Activated CD8-positive, alpha-beta memory T cell treated with anti-CD3 and anti-CD28 coated beads for 48 hours (primary cell): ENCODE data around the gene XCL1.
"Not testable (repeated sequence)": the region's sequence is repeated elsewhere in the genome, so short reads cannot be mapped to it uniquely, and the experiment has no call there.

ENCODE experiments used
- DNase-seq, 3 experiments: peaks; one replicate each; pipeline ENCODE4 v3.0.0-alpha.2; 2020; ENCODE audit warnings: low read depth in 2 of 3, low spot score in 2 of 3

XCL1 gene, protein sequence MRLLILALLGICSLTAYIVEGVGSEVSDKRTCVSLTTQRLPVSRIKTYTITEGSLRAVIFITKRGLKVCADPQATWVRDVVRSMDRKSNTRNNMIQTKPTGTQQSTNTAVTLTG

DNA sequence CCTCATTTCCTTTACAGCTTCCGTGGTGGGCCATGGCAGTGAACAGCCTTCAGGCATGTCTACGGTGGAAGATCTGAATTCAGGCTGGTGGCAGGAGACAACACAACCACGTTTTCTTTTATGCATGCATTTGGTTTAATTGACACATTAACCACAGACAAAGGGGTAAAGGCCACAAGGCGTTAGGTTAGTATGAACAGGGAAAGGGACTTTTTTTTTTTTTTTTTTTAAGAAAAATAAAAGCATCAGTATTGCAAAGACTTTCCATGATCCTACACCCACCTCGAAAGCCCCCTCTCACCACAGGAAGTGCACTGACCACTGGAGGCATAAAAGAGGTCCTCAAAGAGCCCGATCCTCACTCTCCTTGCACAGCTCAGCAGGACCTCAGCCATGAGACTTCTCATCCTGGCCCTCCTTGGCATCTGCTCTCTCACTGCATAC, at the start of gene XCL1:
Gene XCL1, plus strand, starts transcription at position 361 of the 444 bp plus-strand sequence. Its CDS starts 33 bp downstream, at position 394.
- DNase-seq: peak in 2 of 3 experiments; percentile 38 to 54

DNA sequence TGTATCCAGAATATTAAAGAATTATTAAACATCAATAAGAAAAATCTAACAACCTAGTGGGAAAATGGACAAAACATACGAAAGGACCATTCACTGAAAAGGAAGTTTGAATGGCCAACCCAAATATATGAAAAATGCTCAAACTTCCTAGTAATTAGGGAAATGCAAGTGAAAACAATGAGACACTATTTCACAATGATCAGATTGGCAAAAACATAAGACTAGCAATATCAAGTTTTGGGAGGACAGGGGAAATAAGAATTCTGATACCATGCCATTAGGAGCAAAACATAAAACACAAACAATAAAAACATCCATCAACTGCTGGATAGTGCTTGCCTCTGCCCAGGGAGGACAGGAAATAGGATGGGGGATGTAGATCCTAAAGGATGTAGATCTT, 46.9 kb upstream of the XCL1 start:
- DNase-seq: no peak

DNA sequence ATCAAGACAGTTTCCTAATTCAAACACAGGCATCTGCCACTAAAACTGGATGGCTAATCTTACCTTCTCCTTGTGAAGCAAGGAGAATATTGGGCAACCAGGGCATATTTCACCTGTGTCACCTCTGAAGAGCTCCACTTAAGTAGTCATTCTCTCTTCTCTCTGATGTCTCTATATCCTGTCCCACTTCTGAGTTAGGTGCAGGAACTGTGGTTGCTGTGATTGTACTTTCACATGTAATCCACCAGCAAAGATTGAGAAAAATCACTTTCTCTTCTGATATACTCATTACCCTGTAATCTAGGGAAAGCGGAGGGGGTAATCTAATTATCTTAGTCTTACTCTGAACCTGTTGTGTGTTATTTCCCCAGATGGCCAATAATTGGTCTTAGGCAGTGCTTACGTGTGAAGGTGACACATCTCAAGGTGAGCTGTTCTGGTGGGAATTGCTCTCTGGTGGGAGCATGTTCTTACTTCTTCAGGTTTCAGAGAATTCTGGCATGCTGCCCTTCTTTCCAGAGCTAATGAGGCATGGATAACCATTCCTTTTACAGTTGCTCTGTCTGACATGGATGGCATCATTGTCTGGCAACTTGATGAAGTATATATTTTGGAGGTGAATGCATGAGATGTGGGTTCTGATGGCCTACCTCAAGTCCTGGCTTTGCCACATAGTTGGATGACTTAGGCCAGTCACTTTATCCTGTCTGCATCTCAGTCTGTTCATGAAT, 44.6 kb upstream of the XCL1 start:
- no peak for DNase-seq

DNA sequence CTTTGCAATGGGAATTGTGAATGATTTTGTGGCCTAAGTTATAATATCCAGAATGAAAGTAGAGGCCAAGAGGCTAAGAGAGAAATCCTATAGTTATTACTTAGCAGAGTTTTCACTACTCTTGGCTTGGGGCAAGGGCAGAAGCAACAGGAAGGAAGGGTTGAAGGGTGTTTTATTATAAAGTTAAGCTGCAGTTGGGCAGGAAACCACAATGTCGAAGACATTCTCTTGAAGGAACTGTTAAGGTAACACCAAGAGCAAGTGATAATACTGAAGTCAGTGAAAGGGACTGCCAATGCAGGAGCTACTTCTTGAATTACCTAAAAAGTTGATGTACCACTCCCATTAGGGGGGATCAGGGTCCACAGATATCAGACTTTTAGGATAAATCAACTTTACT, 40.9 kb upstream of the XCL1 start:
- DNase-seq: no peak

DNA sequence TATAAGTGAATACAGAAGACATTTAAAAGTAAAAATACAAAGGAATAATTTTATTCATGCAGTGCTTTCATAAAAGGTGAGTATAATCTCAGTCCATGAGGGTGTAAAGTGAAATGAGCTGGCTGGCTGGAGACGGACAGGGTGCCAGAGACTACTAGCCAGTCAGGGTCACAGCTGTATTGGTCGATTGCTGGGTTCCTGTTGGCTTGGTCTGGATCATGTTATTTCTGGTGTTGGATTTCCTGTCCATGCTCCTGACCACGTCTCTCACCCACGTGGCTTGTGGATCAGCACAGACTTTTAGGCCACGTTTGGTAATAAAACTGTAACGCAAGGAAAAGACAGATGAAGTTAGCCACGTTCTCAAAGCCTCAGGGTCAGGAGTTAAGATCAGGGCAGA, 35.6 kb upstream of the XCL1 start:
- DNase-seq: not testable (repeated sequence)

DNA sequence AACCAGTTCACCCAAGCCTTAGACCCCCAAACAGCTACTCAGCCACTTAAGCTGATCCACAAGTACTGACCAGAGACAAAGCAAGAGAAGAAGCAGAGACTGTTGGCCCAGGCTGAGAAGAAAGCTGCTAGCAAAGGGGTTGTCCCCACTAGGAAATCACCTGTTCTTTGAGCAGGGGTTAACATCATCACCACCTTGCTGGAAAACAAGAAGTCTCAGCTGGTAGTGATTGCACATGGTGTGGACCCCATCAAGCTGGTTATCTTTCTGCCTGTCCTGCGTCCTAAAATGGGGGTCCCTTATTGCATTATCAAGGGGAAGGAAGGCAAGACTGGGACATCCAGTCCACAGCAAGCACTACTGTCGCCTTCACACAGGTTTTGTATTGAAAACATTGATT, 33.4 kb upstream of the XCL1 start:
- not testable (repeated sequence) for DNase-seq

DNA sequence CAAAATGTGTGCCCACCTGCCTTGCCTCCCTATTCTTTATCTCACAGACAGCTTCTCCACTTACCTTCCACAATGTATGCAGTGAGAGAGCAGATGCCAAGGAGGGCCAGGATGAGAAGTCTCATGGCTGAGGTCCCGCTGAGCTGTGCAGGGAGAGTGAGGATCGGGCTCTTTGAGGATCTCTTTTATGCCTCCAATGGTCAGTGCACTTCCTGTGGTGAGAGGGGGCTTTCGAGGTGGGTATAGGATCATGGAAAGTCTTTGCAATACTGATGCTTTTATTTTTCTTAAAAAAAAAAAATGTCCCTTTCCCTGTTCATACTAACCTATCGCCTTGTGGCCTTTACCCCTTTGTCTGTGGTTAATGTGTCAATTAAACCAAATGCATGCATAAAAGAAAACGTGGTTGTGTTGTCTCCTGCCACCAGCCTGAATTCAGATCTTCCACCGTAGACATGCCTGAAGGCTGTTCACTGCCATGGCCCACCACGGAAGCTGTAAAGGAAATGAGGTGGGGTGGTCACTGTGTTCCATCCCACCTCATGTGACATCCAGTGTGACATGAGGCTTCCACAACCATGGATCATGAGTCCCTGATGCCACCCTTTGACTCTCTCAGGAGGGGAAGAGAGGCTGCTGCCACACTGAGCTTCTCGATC, 32.4 kb upstream of the XCL1 start, which contains the start of gene XCL2:
Gene XCL2, minus strand, starts transcription at position 158 of the 659 bp plus-strand sequence. Its CDS starts 33 bp downstream, at position 125.
- not testable (repeated sequence) for DNase-seq

DNA sequence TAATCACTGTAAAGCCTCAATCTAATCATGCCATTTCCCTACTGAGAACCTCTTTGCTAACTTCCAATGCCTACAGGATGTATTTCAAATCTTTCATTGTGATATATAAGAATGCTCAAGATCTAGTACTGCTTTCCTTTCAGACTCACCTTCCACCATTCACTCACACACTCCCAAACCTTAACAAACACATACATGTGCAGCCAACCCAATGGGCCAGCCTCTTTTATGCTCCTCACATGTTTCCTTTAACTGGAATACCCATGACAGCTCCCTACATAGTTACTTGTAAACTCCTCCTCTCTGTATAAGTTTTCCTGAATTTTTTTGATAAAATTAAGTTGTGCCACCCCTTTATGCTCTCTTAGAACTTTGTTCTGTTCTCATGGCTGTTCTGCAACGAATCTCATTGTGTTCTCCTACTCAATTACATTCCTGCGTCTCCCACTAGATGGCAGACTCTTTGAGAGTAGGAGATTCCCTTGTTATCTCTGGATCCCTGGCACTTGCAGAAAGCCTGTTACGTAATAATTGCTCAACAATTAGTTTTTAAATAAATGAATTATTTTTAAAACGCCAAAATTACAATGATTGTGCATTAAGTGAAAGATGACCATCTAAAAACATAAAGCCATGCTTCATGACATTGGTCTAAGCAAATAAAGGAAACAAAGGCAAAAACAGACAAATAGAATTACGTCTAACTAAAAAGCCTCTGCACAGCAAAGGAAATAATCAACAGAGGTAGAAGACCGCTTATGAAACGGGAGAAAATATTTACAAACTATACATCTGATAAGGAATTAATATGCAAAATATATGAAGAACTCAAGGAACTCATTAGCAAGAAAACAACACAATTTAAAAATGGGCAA, 30.5 kb upstream of the XCL1 start:
- not testable (repeated sequence) for DNase-seq

DNA sequence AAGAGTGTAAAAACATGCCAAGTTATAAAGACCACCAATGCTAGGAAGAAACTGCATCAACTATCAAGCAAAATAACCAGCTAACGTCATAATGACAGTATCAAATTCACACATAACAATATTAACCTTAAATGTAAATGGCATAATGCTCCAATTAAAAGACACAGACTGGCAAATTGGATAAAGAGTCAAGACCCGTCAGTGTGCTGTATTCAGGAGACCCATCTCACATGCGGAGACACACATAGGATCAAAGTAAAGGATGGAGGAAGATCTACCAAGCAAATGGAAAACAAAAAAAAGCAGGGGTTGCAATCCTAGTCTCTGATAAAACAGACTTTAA, 29.9 kb upstream of the XCL1 start:
- not testable (repeated sequence) for DNase-seq

DNA sequence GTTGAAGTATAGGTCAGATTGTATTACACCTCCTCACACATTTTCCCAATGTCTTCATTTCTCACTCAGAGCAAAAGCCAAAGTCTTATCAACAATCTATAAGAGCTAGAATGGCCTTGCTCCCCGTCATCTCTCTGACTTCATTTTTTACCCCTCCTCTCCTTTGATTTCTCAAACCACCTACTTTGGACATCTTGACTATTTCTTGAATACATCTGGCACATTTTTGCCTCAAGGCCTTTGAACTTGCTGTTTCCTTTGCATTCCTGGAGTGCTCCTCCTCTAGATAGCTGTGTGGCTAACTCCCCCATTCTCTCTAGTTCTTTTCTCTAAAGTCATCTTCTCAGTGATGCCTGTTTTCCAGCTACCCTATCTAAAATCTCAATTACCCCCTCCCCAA, 25.4 kb upstream of the XCL1 start:
- DNase-seq: no peak

DNA sequence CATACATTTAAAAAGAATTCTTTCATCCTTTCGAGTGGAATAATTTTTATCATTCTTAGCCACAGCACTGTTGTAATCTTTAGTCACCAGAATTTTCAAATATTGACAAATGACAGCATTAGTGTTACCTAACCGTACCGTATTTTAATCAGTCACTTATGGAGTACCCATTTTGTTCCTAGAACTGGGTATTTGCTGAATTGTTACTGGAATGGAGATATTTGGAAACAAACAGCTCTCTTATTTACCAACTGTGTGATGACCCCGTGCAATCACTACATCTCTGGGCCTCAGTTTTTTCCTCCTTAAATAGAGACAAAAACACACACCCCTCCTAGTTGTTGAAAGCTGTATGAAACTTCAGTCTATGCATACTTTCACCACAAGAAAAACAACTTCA, 24.7 kb upstream of the XCL1 start:
- DNase-seq: no peak

DNA sequence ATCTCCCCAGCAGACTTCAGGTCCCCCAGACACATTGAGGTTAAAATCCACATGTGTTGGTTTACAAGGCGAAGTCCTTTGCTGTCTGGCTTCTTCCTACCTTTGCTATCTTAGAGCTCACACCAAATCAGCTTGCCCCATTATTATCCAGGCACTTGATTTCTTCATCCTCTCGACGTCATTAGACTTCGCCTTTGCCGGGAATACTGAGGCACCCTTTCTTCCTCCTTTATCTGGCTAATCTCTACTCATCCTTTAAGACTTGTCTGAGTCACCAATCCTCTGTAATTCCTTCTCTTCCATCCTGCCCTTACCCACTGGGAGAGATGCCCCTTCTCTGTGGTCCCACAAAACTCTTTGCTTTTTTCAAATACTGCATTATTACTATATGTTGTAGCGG, 23.4 kb upstream of the XCL1 start:
- no peak for DNase-seq

DNA sequence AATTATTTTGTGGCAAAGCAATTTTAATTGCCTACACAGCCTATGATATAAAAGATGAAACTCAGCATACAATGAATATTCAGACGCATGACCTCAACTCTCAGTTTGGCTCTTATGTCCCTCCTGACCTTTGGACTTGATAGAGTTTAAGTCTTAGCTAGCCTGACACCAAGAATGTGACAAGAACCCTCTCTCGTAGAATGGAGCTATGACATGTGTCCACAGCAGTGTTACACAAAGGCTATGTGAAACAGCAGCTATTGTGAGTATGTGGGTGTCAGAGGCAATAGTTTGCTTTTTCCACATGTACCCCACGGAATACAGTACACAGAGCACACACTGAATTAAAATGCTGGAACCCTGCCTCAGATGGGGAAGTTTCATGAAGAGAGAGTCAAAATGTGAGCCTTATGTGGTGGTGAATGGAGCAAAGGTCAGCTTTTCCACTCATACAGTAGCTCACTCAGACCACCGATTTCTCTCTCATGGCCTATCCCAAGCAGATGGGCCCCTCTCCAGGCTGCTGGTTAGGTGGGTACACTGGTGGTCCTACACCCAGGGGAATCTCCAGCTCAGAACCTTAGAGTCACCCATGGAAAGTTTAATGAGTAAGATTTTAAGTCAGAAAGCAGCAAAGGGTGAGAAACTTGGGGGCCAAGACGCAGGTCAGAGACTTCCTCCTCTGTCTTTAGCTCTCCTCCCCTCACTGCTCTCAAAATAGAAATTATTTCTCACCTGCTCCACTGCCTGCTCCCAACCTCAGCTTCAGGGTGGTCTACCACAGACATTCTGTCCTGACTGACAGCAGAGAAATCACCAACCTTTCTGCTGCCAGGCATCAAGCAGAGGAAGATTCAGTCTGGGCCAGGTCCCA, 22.5 kb upstream of the XCL1 start:
- DNase-seq: peak in 1 of 3 experiments; percentile 52

DNA sequence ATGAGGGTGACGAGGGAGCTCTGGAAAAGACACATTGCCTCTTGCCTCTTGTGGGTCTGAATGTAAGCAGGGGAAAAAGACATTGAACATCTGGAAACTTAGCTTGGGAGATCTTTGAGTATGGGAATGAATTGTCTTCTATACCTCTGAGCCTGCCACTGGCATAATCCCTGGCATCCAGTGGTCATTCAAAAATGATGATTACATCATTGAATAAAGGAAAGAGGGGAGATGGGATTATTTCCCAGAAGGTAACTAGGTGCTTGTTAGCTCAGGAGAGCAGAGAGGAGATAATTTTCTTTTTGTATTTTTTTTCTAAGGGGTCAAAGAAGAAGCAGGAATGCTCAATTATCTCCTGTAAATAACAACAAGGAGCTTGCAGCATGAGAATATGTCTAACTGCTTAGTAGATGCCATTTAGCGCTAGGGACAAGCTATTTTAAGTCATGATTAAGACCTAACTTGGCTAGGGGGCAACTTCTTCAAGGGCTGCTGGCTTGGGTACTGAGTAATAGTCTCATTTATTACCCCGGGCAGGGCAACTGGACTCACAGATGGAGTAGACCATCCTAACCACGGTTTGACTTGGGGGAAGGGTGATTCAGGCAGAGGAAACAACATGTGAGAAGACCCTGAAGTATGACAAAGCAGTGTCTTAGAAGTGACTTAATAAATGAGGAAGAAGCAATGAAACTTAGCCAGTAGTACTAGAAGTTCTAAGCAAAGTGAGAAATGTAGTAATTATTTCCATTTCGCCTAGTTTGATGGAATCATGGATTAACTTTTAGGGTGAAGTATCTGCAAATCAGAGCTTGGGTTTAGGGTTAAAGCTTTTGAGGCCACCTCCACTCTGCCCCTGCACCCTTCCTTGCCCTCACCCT, 21.6 kb upstream of the XCL1 start:
- DNase-seq: no peak

DNA sequence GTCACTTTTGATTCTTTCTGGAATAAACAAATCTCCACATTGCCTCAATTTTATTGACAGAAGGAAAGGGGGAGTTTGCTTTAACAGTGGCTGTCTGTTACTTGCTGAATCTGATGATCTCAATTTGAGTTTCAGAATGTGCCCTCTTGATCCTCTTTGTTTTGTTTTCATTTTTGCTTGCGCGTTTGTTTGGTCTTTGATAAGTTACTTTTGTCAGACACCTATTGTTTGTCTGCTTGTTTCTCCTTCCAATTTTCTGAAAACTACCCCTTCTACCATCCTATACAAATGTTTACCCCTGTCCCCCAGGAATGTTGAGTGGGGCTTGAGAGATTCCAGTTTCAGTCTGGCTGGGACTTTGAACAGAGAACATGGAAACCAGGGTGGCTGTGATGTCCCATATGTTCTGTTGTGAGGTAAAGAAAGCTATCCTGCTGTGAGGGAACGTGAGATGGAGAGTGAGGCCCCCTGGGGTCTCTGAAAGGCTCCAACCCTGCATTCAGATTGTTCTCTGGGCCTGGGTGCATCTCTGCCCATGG, 20.8 kb upstream of the XCL1 start:
- no peak for DNase-seq

DNA sequence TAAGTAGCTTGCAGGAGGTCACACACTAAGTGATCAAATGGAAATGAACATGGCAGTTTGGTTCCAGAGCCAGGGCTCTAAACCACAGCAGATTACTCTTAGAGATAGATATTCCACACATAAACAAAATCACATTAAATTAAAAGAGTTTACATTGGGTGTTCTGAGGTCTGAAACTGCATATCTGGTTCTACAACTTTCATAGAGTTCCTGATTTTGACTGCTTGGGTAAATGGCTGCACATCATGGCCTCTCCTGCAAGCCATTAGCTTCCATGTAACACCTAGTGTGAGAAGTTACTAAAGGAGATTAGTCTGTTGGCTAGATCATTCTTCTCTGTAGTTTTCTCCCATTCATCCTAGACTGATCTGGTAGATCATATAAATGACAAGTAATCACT, 19.8 kb upstream of the XCL1 start:
- DNase-seq: no peak

DNA sequence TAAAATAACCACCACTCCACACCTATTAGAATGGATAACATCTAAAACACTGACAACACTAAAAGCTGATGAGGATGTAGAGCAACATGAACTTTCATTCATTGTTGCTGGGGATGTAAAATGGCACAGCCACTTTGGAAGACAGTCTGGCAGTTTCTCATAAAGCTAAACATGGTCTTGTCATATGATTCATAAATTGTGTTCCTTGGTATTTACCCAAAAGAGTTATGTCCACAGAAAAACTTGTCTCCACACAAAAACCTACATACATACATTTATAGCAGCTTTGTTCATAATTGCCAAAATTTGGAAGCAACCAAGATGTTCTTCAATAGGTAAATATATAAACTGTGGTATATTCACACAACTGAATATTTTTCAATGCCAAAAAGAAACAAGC, 16.0 kb upstream of the XCL1 start:
- no peak for DNase-seq

DNA sequence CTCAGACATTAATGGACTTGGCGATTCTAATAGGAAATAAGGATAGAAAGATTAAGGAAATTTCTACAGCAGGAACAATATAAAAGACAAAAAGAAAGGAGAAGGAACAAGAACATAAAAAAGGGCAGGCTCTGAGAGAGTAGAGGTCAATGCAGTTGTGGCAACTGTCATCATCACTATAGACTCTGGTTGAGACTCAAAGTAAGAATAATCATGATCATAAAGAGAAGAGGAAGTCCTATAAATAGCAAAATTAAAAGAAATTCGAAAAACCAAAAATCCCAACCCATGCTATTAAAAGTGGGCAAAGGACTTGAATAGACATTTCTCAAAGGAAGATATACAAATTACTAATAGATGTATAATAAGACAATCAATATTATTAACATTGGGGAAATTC, 14.4 kb upstream of the XCL1 start:
- DNase-seq: no peak

DNA sequence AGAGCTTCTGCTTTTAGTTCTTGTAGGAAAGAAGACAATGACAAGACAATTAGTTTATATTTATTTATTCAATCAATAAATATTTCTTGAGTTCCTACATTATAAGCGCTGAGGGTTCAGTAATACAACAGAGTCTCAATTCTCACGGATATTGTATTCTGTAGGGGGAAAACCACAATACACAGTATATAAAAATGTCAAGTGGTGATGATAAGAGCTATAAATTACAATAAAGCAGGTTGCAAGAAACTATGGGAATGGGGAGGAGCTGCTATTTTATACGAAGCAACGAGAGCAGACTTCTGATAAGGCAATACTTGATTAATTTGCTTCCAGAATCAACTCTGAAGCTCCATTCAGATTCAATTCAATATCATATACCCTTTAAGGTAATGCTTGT, 10.6 kb upstream of the XCL1 start:
- no peak for DNase-seq
